Left lung (tissue), 10 donors: ENCODE data around the gene BRCC3. TPM values are rescaled to one million over a fixed set of nuclear protein-coding genes. Genes with fewer than 3 reads are reported as not detected.

ENCODE experiments used
- ATAC-seq: fragments of 200-7000 bp; cut with Tn5 transposase; one replicate; pipeline ENCODE4 v1.9.1; 2020; ENCODE audit warnings: moderate library complexity
- DNase-seq, 4 donors: peaks; one replicate each; pipeline ENCODE4 v3.0.0-alpha.2; 2013 to 2020
- H3K27ac ChIP-seq, 2 donors: fragments of 200-600 bp; sonication (generic) in 1 of 2; one replicate each; pipeline versions ENCODE4 v1.5.0 to v1.8.0; 2020 to 2021
- H3K27me3 ChIP-seq, 2 donors: fragments of 200-600 bp; sonication (generic) in 1 of 2; one replicate each; pipeline versions ENCODE4 v1.5.0 to v1.8.0; 2020 to 2021
- H3K36me3 ChIP-seq, 2 donors: fragments of 200-600 bp; sonication (generic) in 1 of 2; one replicate each; pipeline versions ENCODE4 v1.5.0 to v1.8.0; 2020 to 2021
- H3K4me1 ChIP-seq, 2 donors: fragments of 200-600 bp; one replicate each; pipeline ENCODE4 v1.8.0; 2021
- H3K4me3 ChIP-seq, 2 donors: fragments of 200-600 bp; sonication (generic) in 1 of 2; one replicate each; pipeline versions ENCODE4 v1.5.0 to v1.8.0; 2020 to 2021; ENCODE audit warnings: mild to moderate bottlenecking in 1 of 2
- H3K9me3 ChIP-seq, 2 donors: fragments of 200-600 bp; sonication (generic) in 1 of 2; one replicate each; pipeline versions ENCODE4 v1.5.0 to v1.8.0; 2020 to 2021
- intact Hi-C, 2 donors: fragments of 100-400 bp; cut with DNase I; formaldehyde crosslinking; loops; one replicate each; pipeline versions ENCODE4 v1.11.2 to v1.14.2; 2022
- polyA plus RNA-seq, 6 donors: library from polyadenylated mRNA; unstranded; fragments of 120-200 nt; gene quantifications; one replicate each; pipeline ENCODE4 v1.2.1, GENCODE V29; 2013; ENCODE audit not compliant: insufficient read length in 6 of 6
- total RNA-seq, 2 donors: library from RNA; stranded (reverse); fragmentation: NEBNext Ultra II Directional; extraction: Animal tissue kit (Norgen Biotek cat#: 25700); gene quantifications; one replicate each; pipeline ENCODE4 v1.2.1, GENCODE V29; 2021
- TF ChIP-seq, protein P1 (sequence below), 2 donors: fragments of 200-600 bp; sonication (generic) in 1 of 2; IDR thresholded peaks; one replicate each; pipeline versions ENCODE4 v1.5.0 to v1.8.0; 2021; ENCODE audit warnings: antibody characterized with exemption in 2 of 2
- donor health status: DM: no; HTN: yes; CAD: no.
- donor health status: DM: no; HTN: no; CAD: no.

The BRCC3 gene
- total and polyA plus RNA-seq, 8 donors = 20.1 to 25.5 (median 22.7) TPM

DNA sequence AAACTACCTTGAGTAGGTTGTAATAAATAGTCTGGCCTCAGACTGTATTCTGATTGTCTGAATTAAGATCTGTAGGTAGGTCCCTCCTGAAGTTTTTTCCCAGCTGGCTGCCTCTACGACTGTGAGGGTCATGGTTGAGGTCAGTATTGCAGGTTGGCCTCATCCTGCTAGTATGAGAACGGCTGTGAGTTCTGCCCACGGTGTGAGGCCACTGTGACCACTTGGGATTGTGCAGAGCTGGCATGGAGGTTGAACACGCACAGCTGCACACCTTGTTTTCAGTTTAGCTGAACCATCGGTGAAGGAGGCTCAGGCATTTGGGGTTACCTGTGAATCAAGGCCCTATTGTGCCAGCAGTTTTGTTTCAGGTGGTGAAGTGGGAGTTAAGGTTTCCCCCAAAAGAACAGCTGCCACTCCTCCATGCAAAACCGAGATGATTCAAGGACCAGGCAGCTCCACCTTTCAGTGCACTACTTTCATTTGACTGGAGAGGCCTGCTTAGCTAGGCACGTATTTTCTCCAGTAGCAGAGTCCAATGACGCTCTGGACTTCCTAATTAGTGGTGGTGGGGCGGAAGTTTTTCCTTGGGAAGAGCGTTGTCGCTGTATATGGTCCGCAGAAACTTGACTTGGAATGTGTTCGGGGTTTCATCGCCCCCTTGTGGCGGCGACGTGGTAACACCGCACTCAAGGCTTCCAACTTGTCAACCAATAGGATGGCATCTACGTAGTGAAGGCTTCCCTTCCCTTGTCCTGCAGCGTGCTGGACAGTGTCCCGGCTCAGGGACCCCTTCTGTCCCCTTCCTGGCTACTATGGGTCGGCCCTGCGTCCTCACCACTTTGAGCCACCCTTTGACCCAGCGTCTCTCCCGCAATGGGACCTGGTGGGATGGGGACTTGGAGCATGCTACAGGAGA lies 14.2 kb upstream of the BRCC3 start:
- H3K4me3 ChIP-seq = no peak overlapping the region
- DNase-seq = peak; percentile 44 to 82 (median 68)
- TF ChIP-seq, protein P1, sequence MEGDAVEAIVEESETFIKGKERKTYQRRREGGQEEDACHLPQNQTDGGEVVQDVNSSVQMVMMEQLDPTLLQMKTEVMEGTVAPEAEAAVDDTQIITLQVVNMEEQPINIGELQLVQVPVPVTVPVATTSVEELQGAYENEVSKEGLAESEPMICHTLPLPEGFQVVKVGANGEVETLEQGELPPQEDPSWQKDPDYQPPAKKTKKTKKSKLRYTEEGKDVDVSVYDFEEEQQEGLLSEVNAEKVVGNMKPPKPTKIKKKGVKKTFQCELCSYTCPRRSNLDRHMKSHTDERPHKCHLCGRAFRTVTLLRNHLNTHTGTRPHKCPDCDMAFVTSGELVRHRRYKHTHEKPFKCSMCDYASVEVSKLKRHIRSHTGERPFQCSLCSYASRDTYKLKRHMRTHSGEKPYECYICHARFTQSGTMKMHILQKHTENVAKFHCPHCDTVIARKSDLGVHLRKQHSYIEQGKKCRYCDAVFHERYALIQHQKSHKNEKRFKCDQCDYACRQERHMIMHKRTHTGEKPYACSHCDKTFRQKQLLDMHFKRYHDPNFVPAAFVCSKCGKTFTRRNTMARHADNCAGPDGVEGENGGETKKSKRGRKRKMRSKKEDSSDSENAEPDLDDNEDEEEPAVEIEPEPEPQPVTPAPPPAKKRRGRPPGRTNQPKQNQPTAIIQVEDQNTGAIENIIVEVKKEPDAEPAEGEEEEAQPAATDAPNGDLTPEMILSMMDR (IDR thresholded peaks at IDR 0.05) = peak; percentile 52 to 76
- intact Hi-C loops = loop anchor here in 1 of 2 donors (5.0 kb wide), 1 partner anchor 75 kb away; no protein-coding TSS in a partner anchor
- no peak overlapping the region for H3K27ac ChIP-seq
- peaks cover 0 to 9% of the 10 kb centered on the region in 2 donors for H3K4me1 ChIP-seq
- peak; percentile 98 for ATAC-seq
- no peaks in the 10 kb centered on the region for H3K9me3 ChIP-seq
- no peaks in the 10 kb centered on the region for H3K27me3 ChIP-seq
- H3K36me3 ChIP-seq = peaks cover 0 to 2% of the 10 kb centered on the region in 2 donors

DNA sequence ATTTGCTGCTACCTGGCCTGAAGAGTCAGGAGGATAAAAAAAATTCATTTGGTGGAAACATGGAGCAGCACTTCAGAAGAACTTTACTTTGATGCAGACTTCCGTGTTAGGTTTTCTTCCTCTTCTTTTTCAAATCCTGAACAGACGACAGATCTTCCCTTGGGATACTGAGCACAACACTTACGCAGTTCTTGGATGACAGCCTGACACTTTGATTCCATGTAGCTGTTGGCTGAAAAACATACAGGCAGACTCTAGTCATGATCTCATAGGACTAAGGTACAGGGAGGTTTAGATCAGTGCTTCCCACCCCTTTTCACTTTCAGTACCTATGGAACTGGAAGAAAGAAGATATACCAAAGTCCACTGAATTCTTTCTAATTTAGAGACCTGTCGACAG lies 9.5 kb upstream of the BRCC3 start:
- Histone ChIP-seq H3K9me3 (no peaks in the 10 kb centered on the region), H3K27me3 (no peaks in the 10 kb centered on the region), H3K4me3 (no peak overlapping the region), H3K27ac (no peak overlapping the region), H3K4me1 (peaks cover 0 to 9% of the 10 kb centered on the region in 2 donors), H3K36me3 (no peaks in the 10 kb centered on the region)
- TF ChIP-seq, protein P1 (IDR thresholded peaks at IDR 0.05) = no peak
- intact Hi-C loops = no loop called here
- ATAC-seq = no peak
- no peak for DNase-seq

DNA sequence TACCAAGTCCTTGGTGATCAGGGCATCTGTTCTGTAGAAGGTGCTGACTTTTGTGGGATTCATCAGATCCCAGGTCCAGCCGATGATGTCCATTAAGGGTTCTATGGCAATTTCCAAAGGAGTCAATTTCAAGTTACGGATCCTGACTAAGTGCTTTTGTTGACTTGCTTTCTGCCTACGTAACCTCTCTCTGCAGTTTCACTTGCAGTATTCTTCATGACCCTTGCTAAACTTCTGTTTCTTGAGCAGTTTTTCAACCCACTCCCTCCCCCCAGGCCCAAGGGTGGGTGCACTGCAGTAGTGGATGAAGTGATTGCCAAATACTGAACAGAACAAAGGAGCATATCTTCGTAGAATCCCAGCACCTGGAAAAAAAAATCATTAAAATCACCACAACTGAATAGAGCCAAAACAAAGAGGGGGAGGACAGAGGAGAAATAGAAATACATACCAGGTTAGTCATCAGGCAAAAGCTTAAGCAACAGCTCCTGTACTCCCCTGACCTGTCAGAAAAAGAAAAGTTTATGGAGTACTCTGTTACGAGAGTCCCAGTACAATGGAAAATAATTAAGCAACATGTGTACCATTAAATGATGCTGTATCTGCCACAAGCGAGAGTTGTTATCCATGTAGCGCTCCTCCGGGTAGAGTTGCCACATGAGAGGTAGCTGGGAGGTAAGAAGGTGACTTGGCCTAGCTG lies 6.1 kb upstream of the BRCC3 start:
- peaks cover 0 to 11% of the 10 kb centered on the region in 2 donors for H3K4me1 ChIP-seq
- no peak overlapping the region for H3K4me3 ChIP-seq
- no peaks in the 10 kb centered on the region for H3K27me3 ChIP-seq
- intact Hi-C loops = no loop called here
- H3K27ac ChIP-seq = no peak overlapping the region
- TF ChIP-seq, protein P1 (IDR thresholded peaks at IDR 0.05) = no peak
- H3K36me3 ChIP-seq = no peaks in the 10 kb centered on the region
- DNase-seq = no peak
- no peak for ATAC-seq
- H3K9me3 ChIP-seq = no peaks in the 10 kb centered on the region

DNA sequence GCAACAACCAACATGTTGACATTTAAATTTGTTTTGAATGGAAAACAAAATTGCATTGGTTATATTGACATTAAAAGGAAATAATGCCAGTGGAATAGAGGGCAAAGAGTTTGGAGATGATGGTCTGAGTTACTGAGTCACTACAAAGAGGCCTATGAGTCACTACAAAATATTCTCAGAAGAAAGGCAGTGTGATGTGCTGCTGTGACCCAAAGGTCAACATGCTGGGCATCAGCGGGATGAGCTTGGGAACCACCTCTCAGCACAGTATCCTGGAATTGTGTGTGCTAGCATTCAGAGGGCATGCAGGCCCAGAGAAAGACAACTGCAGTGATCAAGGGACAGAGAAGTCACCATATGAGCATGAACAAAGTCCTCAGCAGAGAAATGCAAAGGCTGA lies 3.1 kb upstream of the BRCC3 start:
- Histone ChIP-seq H3K4me3 (no peak overlapping the region), H3K27me3 (no peaks in the 10 kb centered on the region), H3K9me3 (no peaks in the 10 kb centered on the region), H3K27ac (no peak overlapping the region), H3K36me3 (no peaks in the 10 kb centered on the region), H3K4me1 (peaks cover 0 to 22% of the 10 kb centered on the region in 2 donors)
- ATAC-seq (no peak), DNase-seq (no peak)
- intact Hi-C loops = no loop called here
- TF ChIP-seq, protein P1 (IDR thresholded peaks at IDR 0.05) = no peak

DNA sequence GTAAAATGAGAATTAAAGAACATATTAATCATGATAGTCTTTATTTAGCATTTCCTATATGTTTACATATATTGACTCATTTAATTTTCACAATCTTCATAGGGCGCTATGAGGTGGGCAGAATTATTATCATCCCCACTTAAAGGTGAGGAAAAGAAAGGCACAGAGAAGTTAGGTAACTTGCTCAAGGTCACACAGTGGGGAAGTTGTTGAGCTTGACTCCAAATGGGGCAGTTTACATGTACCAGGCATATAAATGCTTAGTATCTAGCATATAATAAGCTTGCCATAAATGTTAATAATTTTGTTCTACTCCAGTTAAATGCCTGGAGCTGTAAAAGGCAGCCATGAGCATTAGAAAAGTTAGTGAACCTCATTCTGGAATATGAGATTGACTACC lies 1.9 kb upstream of the BRCC3 start:
- TF ChIP-seq, protein P1 (IDR thresholded peaks at IDR 0.05) = no peak
- intact Hi-C loops = no loop called here
- ATAC-seq = no peak
- Histone ChIP-seq H3K27ac (no peak overlapping the region), H3K9me3 (no peaks in the 10 kb centered on the region), H3K27me3 (no peaks in the 10 kb centered on the region), H3K4me1 (peaks cover 0 to 23% of the 10 kb centered on the region in 2 donors), H3K36me3 (no peaks in the 10 kb centered on the region), H3K4me3 (peak overlapping the region in 1 of 2 donors; percentile 55)
- no peak for DNase-seq
